GM12874 (cell line): ENCODE measurements around the gene PDE10A.

Source experiments
- TF ChIP-seq, protein P1 (sequence below): IDR thresholded peaks from 2 replicates; pipeline ENCODE4 v1.5.1; 2011; ENCODE audit warnings: low read depth, mild to moderate bottlenecking, control low read depth, low read length, moderate library complexity; ENCODE audit not compliant: insufficient read depth

Gene PDE10A

DNA sequence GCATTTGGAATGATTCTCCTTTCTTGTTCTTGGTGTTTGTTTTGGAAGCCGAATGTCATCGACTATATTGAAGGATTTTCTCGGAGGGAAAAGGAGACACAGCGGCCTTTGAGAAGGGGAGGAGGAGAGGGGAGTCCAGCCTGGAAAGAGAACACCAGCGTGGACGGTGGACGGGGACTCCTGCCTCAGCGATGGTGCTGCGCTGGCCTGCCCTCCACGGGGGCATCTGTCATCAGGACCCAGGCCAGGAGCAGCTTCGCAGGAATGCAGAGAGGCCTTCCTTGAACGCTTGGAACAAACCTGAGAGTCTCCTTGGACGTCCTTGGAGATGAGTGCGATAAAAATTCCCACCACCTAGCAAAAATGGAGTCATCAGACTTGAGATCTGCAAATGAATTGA is 345.3 kb downstream of the PDE10A start:
- TF ChIP-seq, protein P1, sequence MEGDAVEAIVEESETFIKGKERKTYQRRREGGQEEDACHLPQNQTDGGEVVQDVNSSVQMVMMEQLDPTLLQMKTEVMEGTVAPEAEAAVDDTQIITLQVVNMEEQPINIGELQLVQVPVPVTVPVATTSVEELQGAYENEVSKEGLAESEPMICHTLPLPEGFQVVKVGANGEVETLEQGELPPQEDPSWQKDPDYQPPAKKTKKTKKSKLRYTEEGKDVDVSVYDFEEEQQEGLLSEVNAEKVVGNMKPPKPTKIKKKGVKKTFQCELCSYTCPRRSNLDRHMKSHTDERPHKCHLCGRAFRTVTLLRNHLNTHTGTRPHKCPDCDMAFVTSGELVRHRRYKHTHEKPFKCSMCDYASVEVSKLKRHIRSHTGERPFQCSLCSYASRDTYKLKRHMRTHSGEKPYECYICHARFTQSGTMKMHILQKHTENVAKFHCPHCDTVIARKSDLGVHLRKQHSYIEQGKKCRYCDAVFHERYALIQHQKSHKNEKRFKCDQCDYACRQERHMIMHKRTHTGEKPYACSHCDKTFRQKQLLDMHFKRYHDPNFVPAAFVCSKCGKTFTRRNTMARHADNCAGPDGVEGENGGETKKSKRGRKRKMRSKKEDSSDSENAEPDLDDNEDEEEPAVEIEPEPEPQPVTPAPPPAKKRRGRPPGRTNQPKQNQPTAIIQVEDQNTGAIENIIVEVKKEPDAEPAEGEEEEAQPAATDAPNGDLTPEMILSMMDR = no peak

GRCh38 chr6:165308926-165309731 is 353.9 kb downstream of the PDE10A start, which contains the start of gene C6orf118:
TSS of gene C6orf118 (minus strand) at chr6:165309605. CDS start at chr6:165309586, 19 bp downstream.
- TF ChIP-seq, protein P1 = no peak

DNA sequence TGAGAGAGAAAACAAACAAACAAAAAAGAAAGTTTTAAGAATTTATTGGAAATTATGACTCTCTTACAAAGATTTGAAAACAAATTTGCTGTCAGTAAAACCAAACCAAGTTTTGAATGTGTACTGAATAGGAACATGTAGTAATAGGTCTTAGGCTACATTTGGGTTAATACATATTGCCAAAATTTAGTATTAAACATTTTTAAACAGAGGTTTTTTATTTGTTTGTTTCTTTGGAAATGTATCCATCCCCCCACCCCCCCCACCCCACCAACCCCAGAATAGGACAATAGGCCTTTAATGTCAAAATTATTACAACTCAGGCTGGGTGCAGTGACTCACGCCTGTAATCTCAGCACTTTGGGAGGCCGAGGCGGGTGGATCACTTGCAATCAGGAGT is 356.1 kb downstream of the PDE10A start:
- TF ChIP-seq, protein P1 = no peak

DNA sequence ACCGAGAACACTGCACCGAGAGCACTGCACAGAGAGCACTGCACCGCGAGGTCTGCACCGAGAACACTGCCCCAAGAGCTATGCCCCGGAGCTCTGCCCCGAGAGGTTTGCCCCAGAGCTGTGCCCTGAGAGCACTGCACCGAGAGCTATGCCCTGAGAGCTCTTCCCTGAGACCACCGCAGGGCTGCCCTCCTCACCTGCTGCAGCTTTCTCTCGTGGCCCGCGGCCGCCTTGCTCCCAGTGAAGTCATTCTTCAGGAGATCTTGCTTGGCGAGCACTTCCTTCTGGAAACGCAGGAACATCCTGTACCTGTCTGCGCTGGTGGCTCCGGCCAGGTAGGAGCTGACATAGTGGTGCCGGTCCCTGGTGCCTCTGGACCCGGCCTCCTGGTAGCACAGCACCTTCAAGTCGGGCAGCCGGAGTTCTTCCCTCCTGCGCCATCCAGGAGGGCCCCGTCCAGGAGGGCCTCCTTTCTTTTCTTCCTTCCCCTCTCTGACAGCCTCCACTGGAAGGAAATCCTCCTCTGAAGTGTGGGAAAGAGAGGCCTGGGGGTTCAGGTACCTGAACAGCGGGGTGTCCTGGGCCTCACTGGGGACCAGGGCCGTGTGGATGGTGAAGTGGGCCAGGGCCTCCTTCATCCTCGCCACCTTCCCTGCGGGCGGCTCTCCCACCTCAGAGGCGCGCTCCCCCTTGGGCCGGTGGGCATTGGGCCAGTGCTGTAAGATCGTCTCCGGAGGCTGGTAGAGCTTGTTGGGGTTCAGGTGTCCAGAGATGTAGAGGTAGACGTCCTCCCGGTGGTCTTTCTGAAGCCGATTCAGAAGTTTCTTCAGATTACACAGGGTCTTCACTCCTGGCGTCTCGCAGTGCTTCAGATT is 361.4 kb downstream of the PDE10A start:
- TF ChIP-seq, protein P1 = no peak

GRCh38 chr6:165300422-165300936 is 362.6 kb downstream of the PDE10A start:
- TF ChIP-seq, protein P1 = no peak

GRCh38 chr6:165298875-165299274 is 364.2 kb downstream of the PDE10A start:
- TF ChIP-seq, protein P1 = no peak

- TF ChIP-seq, protein P1 = no peak
Observed at GRCh38 chr6:165298402-165298801, 364.6 kb downstream of the PDE10A start.
